ENCODE data around the gene VIT.
"Not testable (repeated sequence)": the region's sequence is repeated elsewhere in the genome, so short reads cannot be mapped to it uniquely, and the experiment has no call there.

VIT gene

DNA sequence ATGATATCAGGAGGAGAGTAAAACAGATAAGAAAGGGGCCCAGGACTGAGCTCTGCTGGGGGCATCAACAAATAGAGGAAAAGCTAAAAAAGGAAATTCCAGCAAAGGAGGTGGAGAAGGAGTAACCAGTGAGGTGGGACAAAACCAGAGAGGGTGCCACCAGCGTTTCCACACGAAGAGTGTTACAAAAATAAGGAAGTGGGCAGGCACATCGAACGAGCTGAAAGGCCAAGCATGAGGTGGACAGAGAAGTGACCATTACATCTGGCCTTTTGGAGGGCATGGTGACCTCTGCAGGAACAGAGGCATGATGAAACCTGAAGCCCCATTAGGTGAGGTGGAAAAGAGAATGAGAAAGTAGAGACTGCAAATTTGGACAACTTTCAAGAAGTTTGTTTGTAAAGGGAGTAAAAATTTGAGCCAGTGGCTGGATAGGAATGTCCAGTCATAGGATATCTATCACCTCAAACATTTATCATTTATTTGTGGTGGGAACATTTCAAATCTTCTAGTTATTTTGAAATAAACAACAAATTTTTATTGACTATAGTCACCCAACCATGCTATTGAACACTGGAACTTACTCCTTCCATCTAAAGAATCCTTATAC is 18.4 kb upstream of the VIT start:
- no peak for DNase-seq (ENCODE audit: low spot score)

DNA sequence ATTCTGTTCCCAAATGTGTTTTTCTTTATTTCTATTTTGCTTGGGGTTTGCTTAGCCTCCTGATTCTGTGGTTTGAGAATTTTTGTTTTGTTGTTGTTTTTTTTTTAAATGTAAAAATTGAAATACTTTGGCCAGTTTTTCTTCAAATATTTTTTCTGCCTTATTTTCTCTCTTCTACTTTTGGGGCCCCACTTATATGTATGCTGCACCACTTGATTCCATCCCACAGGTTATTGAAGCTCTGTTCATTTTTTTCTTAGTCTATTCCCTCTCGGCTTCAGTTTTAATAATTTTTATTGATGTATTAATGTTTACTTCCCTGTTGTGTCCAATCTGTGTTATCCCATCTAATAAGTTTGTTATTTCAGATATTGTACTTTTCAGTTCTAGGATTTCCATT is 17.7 kb upstream of the VIT start:
- DNase-seq (ENCODE audit: low spot score) = no peak

DNA sequence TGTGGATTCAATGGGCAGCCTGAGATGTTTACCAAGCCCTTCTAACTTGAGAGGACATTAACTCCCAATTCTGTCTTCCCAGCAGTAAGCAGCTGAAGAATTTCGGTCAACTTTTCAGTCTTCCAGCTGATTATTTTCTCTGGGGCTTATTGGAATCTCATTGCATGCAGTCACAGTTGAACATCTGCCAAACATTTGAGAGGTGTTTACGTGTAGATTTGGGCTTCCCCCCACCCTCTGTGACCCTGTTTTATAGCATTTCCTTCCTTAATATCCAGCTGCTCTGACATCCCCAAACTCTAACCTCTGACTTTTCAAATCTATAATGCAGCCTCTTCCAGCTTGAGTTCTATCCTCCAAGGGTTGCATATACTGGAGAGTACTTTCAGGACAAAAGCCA is 16.5 kb upstream of the VIT start:
- DNase-seq (ENCODE audit: low spot score) = no peak

DNA sequence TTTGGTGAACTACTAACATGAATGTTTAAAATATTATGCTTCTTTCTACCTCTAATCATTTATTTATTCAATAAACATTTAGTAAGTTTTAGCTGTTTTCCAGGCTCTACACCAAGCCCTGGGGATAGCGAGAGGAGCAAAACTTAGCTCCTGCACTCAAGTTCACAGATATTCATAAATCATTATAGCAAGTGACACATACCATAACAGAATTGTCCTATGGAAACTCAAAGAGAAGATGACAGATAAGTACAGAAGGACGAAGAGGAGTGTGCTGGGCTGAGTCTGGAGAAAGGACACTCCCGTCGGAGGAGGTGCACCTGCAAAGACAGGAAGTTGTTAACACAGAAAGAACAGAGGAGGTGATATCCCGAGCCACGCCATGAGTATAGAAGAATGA is 13.9 kb upstream of the VIT start:
- no peak for DNase-seq (ENCODE audit: low spot score)

DNA sequence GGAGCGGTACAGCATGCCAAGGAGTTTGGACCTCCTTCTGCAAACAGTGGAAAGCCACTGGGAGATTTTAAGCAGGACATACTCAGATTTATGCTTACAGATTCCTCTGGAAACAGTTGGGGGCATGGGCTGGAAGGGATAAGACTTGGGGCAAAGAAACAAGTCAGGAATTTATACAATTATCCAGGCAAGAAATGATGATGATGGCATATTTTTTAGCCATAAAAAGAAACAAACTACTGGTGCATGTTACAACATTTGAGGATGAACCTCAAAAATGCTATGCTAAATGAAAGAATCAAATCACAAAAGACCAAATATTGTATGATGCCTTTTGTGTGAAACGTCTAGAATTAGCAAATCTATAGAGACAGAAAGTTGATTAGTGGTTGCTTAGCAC is 13.5 kb upstream of the VIT start:
- DNase-seq (ENCODE audit: low spot score) = no peak

DNA sequence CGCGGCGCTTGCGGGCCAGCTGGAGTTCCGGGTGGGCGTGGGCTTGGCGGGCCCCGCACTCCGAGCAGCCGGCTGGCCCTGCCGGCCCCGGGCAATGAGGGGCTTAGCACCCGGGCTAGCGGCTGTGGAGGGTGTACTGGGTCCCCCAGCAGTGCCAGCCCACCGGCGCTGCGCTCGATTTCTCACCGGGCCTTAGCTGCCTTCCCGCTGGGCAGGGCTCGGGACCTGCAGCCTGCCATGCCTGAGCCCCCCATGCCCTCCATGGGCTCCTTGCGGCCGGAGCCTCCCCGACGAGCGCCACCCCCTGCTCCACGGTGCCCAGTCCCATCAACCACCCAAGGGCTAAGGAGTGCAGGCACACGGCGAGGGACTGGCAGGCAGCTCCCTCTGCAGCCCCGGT is 8.2 kb upstream of the VIT start:
- not testable (repeated sequence) for DNase-seq (ENCODE audit: low spot score)

DNA sequence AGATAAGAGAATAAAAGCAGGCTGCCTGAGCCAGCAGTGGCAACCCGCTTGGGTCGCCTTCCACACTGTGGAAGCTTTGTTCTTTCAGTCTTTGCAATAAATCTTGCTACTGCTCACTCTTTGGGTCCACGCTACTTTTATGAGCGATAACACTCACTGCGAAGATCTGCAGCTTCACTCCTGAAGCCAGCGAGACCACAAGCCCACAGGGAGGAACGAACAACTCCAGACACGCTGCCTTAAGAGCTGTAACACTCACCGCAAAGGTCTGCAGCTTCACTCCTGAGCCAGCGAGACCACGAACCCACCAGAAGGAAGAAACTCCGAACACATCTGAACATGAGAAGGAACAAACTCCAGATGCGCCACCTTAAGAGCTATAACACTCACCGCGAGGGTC is 7.5 kb upstream of the VIT start:
- DNase-seq (ENCODE audit: low spot score) = not testable (repeated sequence)

DNA sequence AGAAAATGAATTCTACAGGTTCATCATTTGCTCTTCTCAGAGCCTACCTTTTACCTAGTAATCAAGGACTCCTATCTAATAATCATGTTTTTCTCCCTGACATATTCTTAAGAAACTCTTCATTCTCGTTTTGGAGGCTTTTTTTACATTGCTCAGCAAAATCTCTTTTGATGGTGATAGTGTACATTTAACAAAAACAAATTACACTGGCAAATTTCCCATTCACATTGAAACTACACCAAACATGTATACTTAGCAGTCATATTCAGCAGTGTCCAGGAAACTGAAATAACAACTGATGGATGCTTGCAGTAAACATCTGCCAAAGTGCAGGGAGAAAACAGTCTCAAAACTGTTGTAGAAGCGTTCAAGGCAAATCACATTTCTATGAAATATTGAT is 4.4 kb upstream of the VIT start:
- DNase-seq (ENCODE audit: low spot score) = no peak

DNA sequence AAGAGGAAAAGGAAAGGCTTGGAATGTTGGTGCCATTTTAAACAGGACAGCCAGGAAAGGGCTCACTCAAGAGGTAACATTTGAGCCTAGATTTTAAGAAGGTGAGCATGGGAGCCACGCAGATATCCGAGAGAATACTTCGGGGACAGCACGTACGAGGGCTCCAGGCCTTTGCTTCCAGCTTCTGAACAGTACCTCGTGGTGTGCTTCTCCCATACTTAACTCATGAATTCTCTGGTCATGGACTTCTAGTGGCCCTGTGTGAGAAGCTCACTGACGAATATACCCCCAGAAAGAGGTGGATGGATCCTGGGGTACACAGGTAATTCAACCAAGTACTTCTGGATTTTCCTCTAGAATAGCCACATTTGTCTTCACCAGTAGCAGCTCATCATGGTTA is 2.7 kb upstream of the VIT start:
- no peak for DNase-seq (ENCODE audit: low spot score)

DNA sequence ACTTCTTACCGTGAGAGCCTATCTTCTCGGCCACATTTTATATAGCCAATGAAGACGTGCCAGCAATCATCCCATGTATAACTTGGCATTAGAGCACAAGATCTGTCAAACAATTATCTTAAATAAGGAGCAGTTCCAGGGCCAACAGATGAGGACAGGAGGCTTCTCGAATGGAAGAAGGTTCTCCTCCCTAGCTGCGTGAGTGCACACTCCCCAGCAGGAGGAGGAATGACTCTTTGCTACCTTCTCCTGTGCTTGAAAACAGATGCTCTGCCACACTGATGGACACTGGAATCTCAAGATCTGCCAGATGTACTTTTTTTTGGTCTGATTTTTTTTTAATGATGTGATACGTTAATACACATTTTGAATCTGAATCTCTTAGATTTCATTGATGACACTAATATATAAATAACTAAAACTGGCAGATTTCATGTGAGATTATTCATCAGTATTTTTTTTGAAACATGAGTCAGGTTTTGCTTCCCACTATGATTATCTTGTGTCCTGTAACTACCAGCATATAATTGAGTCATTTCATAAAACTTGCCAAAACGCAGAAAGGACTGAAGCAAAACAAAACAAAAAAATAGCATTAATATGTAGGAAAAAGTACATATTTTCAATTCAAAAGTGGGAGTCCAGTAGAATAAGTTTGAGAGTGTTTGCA is 626 bp upstream of the VIT start:
- no peak for DNase-seq (ENCODE audit: low spot score)

DNA sequence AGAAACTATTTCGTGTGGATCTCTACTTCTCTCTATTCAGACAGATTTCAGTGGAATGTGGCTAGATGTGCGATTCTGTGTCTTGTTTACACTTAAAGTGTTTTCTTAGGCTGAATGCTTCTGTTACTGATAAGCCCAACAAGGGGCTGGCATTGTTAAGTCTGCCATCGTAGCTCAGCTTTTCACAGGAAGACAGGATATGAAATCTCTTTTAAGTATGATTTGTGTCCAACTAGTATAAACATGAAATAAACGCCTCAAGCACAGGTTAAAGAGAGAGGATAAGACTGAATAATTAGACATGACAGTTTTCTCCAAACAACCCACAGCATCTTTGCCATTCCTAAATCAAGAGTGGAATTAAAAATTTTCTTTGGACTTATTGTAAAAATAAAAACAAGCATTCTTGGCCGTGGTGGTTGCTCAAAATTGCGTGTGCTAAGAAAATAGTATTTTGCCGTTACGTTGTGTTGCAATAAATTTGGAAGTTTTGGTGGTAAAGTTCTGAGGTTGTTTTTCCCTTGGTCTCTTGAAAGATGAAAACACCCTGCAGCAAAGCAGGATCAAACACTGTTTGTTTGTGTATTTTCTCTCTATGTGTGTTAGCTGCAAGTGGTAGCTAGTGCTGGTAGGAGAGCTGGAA is 1.0 kb downstream of the VIT start:
- DNase-seq (ENCODE audit: low spot score) = no peak

DNA sequence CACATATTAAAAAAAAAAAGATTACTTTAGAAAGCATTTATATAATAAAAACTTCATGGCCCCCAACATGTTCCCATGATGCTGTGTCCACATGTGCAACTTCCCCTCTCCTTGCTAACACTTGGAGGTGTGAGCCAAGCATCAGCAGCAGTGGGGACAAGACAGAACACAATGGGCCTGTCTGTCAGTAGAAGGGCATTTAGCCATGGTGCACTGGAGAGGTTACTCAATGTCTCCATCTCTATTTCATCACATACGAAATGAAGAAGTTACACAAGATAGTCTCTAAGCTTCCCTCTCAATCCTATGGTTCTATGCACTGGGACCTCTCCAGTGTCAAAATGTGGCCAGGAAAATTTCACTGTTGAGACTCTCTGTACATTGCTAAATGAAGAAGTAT is 2.5 kb downstream of the VIT start:
- no peak for DNase-seq (ENCODE audit: low spot score)

DNA sequence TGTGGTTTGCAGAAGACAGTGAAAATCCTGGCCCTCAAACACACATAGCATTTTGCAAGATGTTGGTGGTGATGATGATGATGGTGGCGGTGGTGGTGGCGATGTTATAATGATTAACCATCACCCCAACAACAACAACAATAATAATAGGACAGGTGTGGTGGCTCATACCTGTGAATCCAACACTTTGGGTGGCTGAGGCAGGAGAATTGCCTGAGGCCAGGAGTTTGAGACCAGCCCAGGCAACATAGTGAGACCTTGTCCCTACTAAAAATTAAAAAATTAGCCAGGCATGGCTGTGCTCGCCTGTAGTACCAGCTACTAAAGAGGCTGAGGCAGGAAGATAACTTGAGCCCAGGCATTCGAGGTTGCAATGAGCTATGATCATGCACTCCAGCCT is 3.8 kb downstream of the VIT start:
- no peak for DNase-seq (ENCODE audit: low spot score)

DNA sequence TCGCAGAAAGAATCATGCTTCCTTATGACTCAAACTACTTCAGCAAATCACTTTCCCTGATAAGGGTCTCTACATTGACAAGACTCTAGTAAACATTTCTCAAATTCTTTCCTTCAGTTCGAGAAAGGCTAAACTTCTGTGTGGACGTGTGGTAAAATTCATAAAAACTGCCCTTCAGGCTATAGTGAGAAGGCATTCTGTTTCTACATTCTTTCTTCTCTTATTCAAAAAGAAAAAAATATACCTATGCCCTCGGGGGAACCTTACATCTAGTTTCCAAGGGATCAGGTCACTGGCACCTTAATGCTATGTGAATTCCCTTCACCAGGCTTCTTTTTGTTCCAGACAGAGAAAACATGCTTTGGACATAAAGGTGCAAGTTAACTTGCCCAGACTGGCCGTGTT is 4.9 kb downstream of the VIT start:
- no peak for DNase-seq (ENCODE audit: low spot score)

DNA sequence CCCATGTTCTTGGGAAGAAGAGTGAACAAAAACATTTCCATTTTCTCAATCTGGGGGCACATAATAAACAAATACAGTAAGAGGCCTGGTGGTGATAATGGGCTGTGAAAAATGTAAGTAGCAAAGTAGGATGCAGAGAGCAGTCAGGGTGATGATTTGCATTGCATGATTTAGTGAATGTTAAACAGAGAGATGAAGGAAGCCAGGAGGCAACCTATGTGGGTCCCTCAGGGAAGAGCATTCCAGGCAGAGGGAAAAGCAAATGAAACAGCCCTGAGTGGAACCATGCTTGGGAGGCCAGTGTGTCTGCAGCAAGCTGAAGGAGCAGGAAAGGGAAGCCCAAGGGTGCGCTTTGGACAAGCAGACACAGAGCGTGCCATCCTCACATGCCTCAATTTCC is 5.4 kb downstream of the VIT start:
- DNase-seq (ENCODE audit: low spot score) = no peak

DNA sequence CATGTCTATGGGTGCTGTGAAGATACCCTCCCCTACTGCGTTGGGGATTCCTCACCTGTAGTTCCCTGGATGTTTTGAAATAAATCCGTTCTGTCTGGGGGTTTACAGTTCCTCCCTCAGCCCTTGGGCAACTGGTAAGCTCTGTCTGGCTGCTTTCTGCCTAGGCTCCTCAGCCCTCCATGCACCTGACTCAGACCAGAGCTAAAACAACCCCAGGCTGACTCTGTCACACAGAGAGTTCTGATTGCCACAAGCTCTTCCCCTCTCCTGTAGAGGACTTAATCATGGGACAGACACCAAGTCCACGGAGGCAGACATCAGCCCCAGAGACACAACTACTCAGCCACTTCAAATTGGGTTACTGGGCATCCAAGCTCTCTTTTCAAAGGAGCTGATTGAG is 6.3 kb downstream of the VIT start:
- no peak for DNase-seq (ENCODE audit: low spot score)

DNA sequence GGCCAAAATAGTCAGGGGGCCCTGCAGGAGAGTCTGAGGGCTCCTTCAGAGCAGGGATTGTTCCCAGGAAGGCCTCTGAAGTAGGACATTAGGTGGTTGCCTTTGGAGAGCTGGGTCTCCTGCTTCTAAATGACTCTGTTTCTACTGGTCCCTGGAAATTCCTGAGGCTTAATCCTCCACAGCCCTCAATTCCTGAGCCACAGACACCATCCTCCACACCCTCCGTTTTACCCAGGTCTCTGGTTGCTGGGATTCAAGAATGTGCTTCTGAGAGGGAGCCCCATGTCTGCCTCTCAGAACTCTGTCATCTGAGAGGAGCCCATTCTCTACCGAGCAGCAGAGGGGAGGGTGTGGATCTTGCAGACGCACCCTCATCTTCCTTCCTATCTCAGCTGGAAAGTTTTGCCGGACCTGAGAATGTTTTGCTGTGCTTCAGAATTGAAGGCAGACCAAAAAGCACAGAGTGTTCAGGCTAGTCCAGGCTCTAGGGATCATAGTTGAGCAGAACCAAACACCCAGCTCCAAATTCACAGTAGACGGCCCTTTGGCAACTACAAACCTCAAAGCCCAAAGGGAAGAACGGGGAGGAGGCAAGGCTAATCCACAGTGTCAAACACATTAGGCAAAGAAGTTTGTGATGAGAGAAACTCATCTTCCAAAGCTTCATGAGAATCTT is 8.1 kb downstream of the VIT start:
- no peak for DNase-seq (ENCODE audit: low spot score)

DNA sequence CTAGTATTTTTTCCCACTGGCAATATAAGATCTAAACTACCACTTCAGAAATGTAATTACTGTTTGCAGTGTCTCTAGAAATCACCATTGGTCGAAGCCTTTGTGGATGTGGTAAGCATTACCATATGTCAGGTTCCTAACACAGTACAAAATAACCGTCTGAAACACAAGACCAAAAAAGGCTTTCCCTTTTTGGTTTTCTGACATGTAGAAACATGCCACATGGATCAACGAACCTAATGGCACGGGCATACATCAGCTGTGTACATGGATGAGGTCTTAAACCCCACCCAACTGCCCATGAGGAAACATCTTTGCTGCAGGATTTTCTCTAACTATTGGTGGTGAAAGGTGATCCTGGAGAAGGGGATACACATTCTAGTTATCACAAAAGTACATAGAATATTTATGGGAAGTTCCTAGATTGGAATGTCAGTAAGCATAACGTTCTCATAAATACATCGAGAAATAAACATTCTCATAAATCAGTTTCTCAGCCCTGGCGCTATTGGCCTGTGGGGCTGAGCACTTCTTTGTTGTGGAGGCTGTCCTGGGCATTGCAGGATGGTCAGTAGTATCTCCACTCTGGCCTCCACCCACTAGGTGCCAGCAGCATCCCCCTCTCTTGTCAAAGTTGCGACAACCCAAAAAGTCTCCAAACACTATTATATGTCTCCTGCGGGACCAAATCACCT is 9.0 kb downstream of the VIT start:
- no peak for DNase-seq (ENCODE audit: low spot score)

DNA sequence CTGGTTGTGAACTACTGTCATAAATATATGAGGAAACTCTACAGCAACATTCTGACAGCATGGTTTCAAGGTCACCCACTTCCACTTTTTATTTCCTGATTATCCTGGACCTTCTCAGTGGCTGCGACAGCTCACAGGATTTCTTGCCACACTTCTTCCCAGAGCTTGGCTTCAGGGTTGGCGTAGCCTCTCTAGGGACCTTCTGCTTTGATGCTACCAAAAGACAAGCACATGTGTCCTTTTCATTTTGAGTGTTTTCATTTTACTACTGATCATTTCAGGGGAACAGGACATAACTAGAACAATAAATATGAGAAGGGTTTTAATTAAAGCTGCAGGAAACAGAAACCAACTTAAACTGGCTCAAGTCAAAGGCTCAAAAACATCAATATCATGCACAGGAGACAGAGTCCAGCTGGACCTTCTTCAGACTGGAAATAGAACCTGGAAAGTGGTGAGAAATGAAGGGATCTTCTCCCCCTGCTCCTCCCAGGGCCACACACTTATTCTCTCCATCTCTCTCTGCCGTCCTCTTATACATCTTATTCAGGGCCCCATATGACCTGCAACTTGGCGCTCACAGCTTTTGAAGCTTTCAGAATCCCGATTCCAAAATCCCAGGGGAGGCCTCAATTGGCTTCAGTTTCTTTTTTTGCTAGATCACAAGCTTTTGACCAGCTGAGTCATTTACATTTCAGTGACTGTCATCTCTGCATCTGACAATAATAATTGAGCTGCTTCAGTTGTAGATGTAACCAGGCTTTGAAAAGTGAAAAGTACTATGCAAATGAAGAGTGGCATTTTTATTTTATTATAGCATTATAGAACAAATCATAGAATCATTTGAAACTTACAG is 9.7 kb downstream of the VIT start:
- no peak for DNase-seq (ENCODE audit: low spot score)

DNA sequence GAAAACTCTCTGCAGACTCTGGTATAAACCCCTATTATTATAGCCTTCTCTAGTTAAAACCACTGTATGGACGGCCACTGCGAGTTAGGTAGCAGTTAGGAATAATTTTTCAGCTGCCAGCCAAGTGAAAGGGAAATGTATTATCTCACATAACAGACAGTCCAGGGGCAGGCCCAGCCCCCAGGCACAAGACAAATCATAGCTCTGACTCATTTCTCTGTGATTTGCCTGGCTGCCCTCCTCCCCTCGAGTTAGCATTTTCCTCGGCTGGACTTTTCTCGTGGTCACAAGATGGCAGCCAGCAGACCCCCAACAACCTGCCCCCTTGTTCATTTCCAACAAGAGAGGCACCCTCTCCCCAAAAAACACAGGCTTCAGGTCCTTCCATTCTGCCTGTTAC is 10.5 kb downstream of the VIT start:
- DNase-seq (ENCODE audit: low spot score) = no peak

DNA sequence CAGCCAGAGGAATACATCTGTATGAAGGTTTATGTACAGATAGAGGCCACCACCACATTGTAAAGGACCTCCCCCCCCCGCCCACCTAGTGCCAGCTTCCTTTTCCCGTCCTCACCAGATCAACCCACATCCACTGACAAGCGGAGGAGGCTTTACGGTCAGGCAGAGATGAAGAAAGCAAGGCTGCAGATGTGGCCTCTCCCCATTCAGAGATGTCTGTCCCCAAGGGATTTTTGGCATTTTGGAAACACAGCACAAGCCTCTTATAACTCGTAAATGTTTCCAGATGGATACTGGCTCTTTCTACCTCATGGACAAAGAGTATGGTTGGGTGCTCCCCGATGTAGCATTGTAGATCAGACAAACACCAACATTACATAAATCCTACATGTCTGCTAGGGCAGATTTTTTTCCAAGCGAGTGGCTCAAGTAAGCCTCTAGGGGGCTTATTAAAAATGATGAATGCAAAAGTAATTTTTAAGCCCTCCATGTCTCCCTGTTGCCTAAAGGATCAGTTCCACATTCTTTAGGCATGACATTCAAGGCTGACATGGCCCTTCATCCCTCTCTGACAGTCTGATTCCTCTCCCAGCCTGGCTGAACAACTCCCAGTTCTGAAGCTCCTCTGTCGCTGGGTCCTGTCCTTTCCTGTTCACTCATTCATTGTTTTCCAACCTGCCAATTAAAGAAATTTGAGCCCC is 11.7 kb downstream of the VIT start:
- DNase-seq (ENCODE audit: low spot score) = no peak

Data from globus pallidus (tissue), 1 donor.